ENCODE measurements around the gene ZNF641.

ZNF641 gene

DNA sequence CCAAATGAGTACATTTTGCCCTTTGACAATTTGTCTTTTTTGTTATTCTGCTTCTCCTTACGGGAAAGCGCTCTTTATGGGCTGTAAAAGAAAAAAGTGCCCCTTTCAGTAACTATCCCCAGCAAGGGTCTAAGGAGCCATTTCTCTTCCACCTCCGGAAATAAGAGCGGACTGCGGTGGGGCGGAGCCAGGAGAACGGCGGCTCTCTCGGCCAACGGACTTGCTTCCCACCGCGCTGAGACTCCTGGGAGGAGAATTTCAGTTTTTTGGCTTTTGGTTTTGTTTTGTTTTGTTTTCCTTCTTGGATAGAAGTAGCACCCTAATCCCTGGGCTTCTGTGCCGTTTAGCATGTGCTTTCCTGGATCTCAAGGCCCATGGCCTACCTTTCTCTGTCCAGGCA, 43.5 kb downstream of the ZNF641 start:
- DNase-seq = no peak
- no peak overlapping the region for H2AFZ ChIP-seq (ENCODE audit: low read length)

DNA sequence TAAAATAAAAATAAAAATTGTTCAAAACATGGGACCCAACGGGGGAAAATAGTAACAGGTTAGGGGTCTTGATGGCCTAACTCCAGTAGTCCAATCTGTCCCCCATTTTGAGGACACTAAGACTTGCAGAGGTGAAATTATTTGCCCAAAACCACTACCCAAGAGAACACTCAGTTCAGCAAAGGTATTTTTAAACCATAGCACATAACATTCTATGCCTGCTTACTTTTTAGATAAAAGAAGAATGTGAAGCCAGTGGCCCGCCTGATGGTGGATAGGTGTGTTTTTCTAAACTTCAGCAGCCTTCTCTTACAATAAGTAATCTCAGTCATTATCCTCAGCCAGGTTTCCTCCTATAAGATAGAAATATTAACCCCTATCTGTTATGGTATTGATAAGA, 45.5 kb downstream of the ZNF641 start:
- TF ChIP-seq EZH2 (optimal IDR thresholded peaks at IDR 0.05; ENCODE audit: low read depth, low read length) (no peak), CTCF (IDR thresholded peaks at IDR 0.05; ENCODE audit: low read length) (no peak), EZH2phosphoT487 (IDR thresholded peaks at IDR 0.05; ENCODE audit: low read length) (no peak)
- no peaks in the 10 kb centered on the region for H3K9me3 ChIP-seq (replicated peaks; ENCODE audit: insufficient read depth, low read length)
- no peak for DNase-seq
- H3K4me3 ChIP-seq (ENCODE audit: low read length) = no peak overlapping the region
- no peaks in the 10 kb centered on the region for H3K79me2 ChIP-seq (ENCODE audit: low read length)
- H3K36me3 ChIP-seq (replicated peaks; ENCODE audit: insufficient read depth, low read length) = no peaks in the 10 kb centered on the region
- no peaks in the 10 kb centered on the region for H3F3A ChIP-seq (ENCODE audit: insufficient read depth, low read length)
- no peaks in the 10 kb centered on the region for H3K27me3 ChIP-seq (replicated peaks; ENCODE audit: insufficient read depth, low read length)
- H4K20me1 ChIP-seq (ENCODE audit: insufficient read depth, low read length) = no peaks in the 10 kb centered on the region
- H3K27ac ChIP-seq (ENCODE audit: low read length) = no peak overlapping the region
- H3K4me2 ChIP-seq (ENCODE audit: low read depth, low read length) = no peak overlapping the region
- no peaks in the 10 kb centered on the region for H3K9me2 ChIP-seq (replicated peaks; ENCODE audit: insufficient read depth, low read length)
- no peak overlapping the region for H2AFZ ChIP-seq (ENCODE audit: low read length)
- no peaks in the 10 kb centered on the region for H3K4me1 ChIP-seq (ENCODE audit: low read length)
- H3K9ac ChIP-seq (ENCODE audit: low read length) = no peak overlapping the region

More for the DNA sequence above, 43.5 kb downstream of the ZNF641 start:
- no peaks in the 10 kb centered on the region for H3K27me3 ChIP-seq (replicated peaks; ENCODE audit: insufficient read depth, low read length)
- H3K79me2 ChIP-seq (ENCODE audit: low read length) = no peaks in the 10 kb centered on the region
- no peak for TF ChIP-seq EZH2 (optimal IDR thresholded peaks at IDR 0.05; ENCODE audit: low read depth, low read length)
- no peak for TF ChIP-seq EZH2phosphoT487 (IDR thresholded peaks at IDR 0.05; ENCODE audit: low read length)
- TF ChIP-seq CTCF (IDR thresholded peaks at IDR 0.05; ENCODE audit: low read length) = no peak
- no peaks in the 10 kb centered on the region for H4K20me1 ChIP-seq (ENCODE audit: insufficient read depth, low read length)
- H3K4me2 ChIP-seq (ENCODE audit: low read depth, low read length) = no peak overlapping the region
- H3K9me3 ChIP-seq (replicated peaks; ENCODE audit: insufficient read depth, low read length) = no peaks in the 10 kb centered on the region
- no peak overlapping the region for H3K4me3 ChIP-seq (ENCODE audit: low read length)
- no peak overlapping the region for H3K27ac ChIP-seq (ENCODE audit: low read length)
- no peaks in the 10 kb centered on the region for H3K4me1 ChIP-seq (ENCODE audit: low read length)
- H3K36me3 ChIP-seq (replicated peaks; ENCODE audit: insufficient read depth, low read length) = no peaks in the 10 kb centered on the region
- H3K9ac ChIP-seq (ENCODE audit: low read length) = no peak overlapping the region
- no peaks in the 10 kb centered on the region for H3K9me2 ChIP-seq (replicated peaks; ENCODE audit: insufficient read depth, low read length)
- no peaks in the 10 kb centered on the region for H3F3A ChIP-seq (ENCODE audit: insufficient read depth, low read length)

GRCh38 chr12:48302161-48302911, 48.4 kb downstream of the ZNF641 start:
- H3K4me1 ChIP-seq (ENCODE audit: low read length) = no peaks in the 10 kb centered on the region
- H3K27me3 ChIP-seq (replicated peaks; ENCODE audit: insufficient read depth, low read length) = no peaks in the 10 kb centered on the region
- no peaks in the 10 kb centered on the region for H3K36me3 ChIP-seq (replicated peaks; ENCODE audit: insufficient read depth, low read length)
- H3K79me2 ChIP-seq (ENCODE audit: low read length) = no peaks in the 10 kb centered on the region
- H3K9me2 ChIP-seq (replicated peaks; ENCODE audit: insufficient read depth, low read length) = no peaks in the 10 kb centered on the region
- no peaks in the 10 kb centered on the region for H3K9me3 ChIP-seq (replicated peaks; ENCODE audit: insufficient read depth, low read length)
- H3K4me2 ChIP-seq (ENCODE audit: low read depth, low read length) = no peak overlapping the region
- no peaks in the 10 kb centered on the region for H4K20me1 ChIP-seq (ENCODE audit: insufficient read depth, low read length)
- H2AFZ ChIP-seq (ENCODE audit: low read length) = 0 out of 2 replicates have a peak overlapping the region, but pooled peaks have one; percentile 25
- no peak overlapping the region for H3K9ac ChIP-seq (ENCODE audit: low read length)
- no peak overlapping the region for H3K4me3 ChIP-seq (ENCODE audit: low read length)
- no peak overlapping the region for H3K27ac ChIP-seq (ENCODE audit: low read length)
- H3F3A ChIP-seq (ENCODE audit: insufficient read depth, low read length) = no peaks in the 10 kb centered on the region
- TF ChIP-seq EZH2 (optimal IDR thresholded peaks at IDR 0.05; ENCODE audit: low read depth, low read length) (no peak), CTCF (IDR thresholded peaks at IDR 0.05; ENCODE audit: low read length) (no peak), EZH2phosphoT487 (IDR thresholded peaks at IDR 0.05; ENCODE audit: low read length) (no peak)
- no peak for DNase-seq

Measured in MM.1S (cell line).